Neural cell (in vitro differentiated cells): ENCODE results near the gene PMPCA.

ENCODE experiments used
- EP300 ChIP-seq: fragments of 450-650 bp; conservative IDR thresholded peaks from 2 replicates; pipeline ENCODE4 v1.6.1; 2014; ENCODE audit warnings: antibody characterized with exemption, mild to moderate bottlenecking, moderate library complexity; ENCODE audit not compliant: poor library complexity, severe bottlenecking
- EZH2 ChIP-seq: fragments of 200-600, 300-800 bp; shearing (Covaris generic), sonication (generic); IDR thresholded peaks from 2 replicates; pipeline ENCODE4 v1.6.1; 2014; ENCODE audit warnings: antibody characterized with exemption, low read length, borderline replicate concordance, mild to moderate bottlenecking; ENCODE audit not compliant: insufficient read depth, poor library complexity, severe bottlenecking
- MXI1 ChIP-seq: fragments of 450-650 bp; conservative IDR thresholded peaks from 2 replicates; pipeline ENCODE4 v1.6.1; 2014; ENCODE audit warnings: antibody characterized with exemption, mild to moderate bottlenecking; ENCODE audit not compliant: poor library complexity, severe bottlenecking
- POLR2AphosphoS5 ChIP-seq: IDR thresholded peaks from 2 replicates; pipeline ENCODE4 v1.6.1; 2012
- RAD21 ChIP-seq: fragments of 450-650 bp; conservative IDR thresholded peaks from 2 replicates; pipeline ENCODE4 v1.6.1; 2014; ENCODE audit warnings: antibody characterized with exemption, mild to moderate bottlenecking, moderate library complexity
- SMC3 ChIP-seq: fragments of 450-650 bp; conservative IDR thresholded peaks from 2 replicates; pipeline ENCODE4 v1.6.1; 2014; ENCODE audit warnings: antibody characterized with exemption, mild to moderate bottlenecking, moderate library complexity; ENCODE audit not compliant: poor library complexity
- TAF1 ChIP-seq: IDR thresholded peaks from 2 replicates; pipeline ENCODE4 v1.6.1; 2012; ENCODE audit warnings: low read depth
- TF ChIP-seq, protein P1 (sequence below): fragments of 450-650 bp; IDR thresholded peaks from 2 replicates; pipeline ENCODE4 v1.5.1; 2014; ENCODE audit warnings: antibody characterized with exemption, mild to moderate bottlenecking, moderate library complexity; ENCODE audit not compliant: poor library complexity, severe bottlenecking
- TF ChIP-seq, protein P2 (sequence below): IDR thresholded peaks from 2 replicates; pipeline ENCODE4 v1.6.1; 2012; ENCODE audit warnings: borderline replicate concordance

DNA sequence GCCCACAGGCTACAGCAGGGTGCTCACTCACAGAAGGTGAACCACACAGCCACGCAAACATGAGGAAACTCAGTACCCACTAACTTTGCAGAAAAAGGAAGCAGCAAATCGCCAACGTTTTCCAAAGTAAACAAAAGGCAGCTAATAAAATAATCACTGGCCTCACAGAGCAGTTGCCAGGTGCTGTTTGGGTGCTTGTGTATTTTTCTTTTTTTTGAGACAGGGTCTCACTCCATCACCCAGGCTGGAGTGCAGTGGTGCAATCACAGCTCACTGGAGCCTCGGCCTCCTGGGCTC is 14.3 kb upstream of the PMPCA start:
- TF ChIP-seq POLR2AphosphoS5 = no peak
- TF ChIP-seq, protein P1, sequence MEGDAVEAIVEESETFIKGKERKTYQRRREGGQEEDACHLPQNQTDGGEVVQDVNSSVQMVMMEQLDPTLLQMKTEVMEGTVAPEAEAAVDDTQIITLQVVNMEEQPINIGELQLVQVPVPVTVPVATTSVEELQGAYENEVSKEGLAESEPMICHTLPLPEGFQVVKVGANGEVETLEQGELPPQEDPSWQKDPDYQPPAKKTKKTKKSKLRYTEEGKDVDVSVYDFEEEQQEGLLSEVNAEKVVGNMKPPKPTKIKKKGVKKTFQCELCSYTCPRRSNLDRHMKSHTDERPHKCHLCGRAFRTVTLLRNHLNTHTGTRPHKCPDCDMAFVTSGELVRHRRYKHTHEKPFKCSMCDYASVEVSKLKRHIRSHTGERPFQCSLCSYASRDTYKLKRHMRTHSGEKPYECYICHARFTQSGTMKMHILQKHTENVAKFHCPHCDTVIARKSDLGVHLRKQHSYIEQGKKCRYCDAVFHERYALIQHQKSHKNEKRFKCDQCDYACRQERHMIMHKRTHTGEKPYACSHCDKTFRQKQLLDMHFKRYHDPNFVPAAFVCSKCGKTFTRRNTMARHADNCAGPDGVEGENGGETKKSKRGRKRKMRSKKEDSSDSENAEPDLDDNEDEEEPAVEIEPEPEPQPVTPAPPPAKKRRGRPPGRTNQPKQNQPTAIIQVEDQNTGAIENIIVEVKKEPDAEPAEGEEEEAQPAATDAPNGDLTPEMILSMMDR = no peak
- no peak for TF ChIP-seq SMC3
- TF ChIP-seq EZH2 = no peak
- no peak for TF ChIP-seq EP300
- TF ChIP-seq, protein P2, sequence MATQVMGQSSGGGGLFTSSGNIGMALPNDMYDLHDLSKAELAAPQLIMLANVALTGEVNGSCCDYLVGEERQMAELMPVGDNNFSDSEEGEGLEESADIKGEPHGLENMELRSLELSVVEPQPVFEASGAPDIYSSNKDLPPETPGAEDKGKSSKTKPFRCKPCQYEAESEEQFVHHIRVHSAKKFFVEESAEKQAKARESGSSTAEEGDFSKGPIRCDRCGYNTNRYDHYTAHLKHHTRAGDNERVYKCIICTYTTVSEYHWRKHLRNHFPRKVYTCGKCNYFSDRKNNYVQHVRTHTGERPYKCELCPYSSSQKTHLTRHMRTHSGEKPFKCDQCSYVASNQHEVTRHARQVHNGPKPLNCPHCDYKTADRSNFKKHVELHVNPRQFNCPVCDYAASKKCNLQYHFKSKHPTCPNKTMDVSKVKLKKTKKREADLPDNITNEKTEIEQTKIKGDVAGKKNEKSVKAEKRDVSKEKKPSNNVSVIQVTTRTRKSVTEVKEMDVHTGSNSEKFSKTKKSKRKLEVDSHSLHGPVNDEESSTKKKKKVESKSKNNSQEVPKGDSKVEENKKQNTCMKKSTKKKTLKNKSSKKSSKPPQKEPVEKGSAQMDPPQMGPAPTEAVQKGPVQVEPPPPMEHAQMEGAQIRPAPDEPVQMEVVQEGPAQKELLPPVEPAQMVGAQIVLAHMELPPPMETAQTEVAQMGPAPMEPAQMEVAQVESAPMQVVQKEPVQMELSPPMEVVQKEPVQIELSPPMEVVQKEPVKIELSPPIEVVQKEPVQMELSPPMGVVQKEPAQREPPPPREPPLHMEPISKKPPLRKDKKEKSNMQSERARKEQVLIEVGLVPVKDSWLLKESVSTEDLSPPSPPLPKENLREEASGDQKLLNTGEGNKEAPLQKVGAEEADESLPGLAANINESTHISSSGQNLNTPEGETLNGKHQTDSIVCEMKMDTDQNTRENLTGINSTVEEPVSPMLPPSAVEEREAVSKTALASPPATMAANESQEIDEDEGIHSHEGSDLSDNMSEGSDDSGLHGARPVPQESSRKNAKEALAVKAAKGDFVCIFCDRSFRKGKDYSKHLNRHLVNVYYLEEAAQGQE = no peak
- no peak for TF ChIP-seq TAF1
- no peak for TF ChIP-seq RAD21
- no peak for TF ChIP-seq MXI1
